Measurements from ENCODE around the gene CDK6. TPM values are rescaled to one million over a fixed set of nuclear protein-coding genes. Genes with fewer than 3 reads are reported as not detected.

CDK6 gene
- total and polyA plus RNA-seq, 9 of the 15 experiments (the other 6 are each of a cell fraction or from before 2014, with no cell fraction given), result 7.6 to 109 (median 44.4) TPM

DNA sequence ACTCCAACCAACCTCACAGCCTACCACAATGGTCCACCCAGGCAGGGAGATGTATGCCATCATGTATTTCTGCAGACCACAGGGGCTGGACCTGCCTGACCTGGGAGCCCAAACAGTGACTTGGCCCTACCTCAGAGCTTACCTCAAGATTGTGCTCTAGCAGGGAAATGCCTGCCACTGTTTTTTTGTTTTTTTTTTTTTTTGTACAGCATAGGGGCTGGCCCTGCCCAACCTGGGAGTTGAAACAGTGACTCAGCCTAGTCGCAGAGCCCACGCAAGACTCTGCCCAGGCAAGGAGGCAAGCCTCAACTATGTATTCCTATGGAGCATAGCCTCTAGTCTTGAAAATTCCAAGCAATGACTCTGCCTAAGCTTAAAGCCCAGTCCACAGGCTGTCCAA is 39.3 kb upstream of the CDK6 start:
- DNase-seq (ENCODE audit: extremely low read depth in 1 of 4, low spot score in 3 of 4) (no peak), FAIRE-seq (no peak), ATAC-seq (no peak; the same call in 2 of the 3 replicates)
- no peak overlapping the region for H3K27ac ChIP-seq (ENCODE audit: extremely low read depth, low read depth, low read length)
- H3K9me3 ChIP-seq (replicated peaks; ENCODE audit: control insufficient read depth, insufficient read depth, low read depth, low read length), result no peaks in the 10 kb centered on the region
- H3K9me1 ChIP-seq (ENCODE audit: control insufficient read depth, insufficient read depth, low read length), result no peaks in the 10 kb centered on the region
- 14% methylated on average over 2 of the region's 2 CpGs for WGBS (ENCODE audit: insufficient coverage, low coverage, missing lambda C conversion rate)
- TF ChIP-seq RB1 (IDR thresholded peaks at IDR 0.05; ENCODE audit: low read depth), result no peak
- TF ChIP-seq ZNF384 (IDR thresholded peaks at IDR 0.05; ENCODE audit: low read depth, low read length), result peak; percentile 19; the same call in 1 of the 2 replicates
- H4K20me1 ChIP-seq (replicated peaks; ENCODE audit: control insufficient read depth, insufficient read depth, low read length), result no peaks in the 10 kb centered on the region
- intact Hi-C loops (cut with micrococcal nuclease), result no loop called here
- no peak overlapping the region for H3K4me2 ChIP-seq (ENCODE audit: insufficient read depth, low read length)
- H3K79me2 ChIP-seq (ENCODE audit: control insufficient read depth, insufficient read depth, low read length), result no peaks in the 10 kb centered on the region
- H2AFZ ChIP-seq (ENCODE audit: low read depth, low read length), result no peak overlapping the region; the same call in 1 of the 2 replicates
- in situ Hi-C loops (cut with MboI), result no loop called here
- no peaks in the 10 kb centered on the region for H3K27me3 ChIP-seq (ENCODE audit: control insufficient read depth in 2 of 2, insufficient read depth in 2 of 2, low read length in 2 of 2)
- H3K4me3 ChIP-seq, result no peak overlapping the region
- no peak overlapping the region for H3K9ac ChIP-seq (ENCODE audit: insufficient read depth in 1 of 2, low read depth in 2 of 2, low read length in 2 of 2)
- H3K4me1 ChIP-seq (replicated peaks in 1 of 2; ENCODE audit: control insufficient read depth in 2 of 2, insufficient read depth in 2 of 2, low read length in 2 of 2), result peaks cover 0 to 6% of the 10 kb centered on the region in 2 experiments; a peak in 1 of 5 replicates
- ChIA-PET CTCF (ENCODE audit: low intra/inter-chr PET ratio) (no interaction called here), POLR2A (interaction anchor here (0.7 kb wide), 1 partner anchor 66 kb away, joined by 7 read pairs; no protein-coding TSS in a partner anchor)
- H3K36me3 ChIP-seq (ENCODE audit: control insufficient read depth, insufficient read depth, low read length), result no peaks in the 10 kb centered on the region
- no TSS peak for BruUV-seq (replicated peaks)

DNA sequence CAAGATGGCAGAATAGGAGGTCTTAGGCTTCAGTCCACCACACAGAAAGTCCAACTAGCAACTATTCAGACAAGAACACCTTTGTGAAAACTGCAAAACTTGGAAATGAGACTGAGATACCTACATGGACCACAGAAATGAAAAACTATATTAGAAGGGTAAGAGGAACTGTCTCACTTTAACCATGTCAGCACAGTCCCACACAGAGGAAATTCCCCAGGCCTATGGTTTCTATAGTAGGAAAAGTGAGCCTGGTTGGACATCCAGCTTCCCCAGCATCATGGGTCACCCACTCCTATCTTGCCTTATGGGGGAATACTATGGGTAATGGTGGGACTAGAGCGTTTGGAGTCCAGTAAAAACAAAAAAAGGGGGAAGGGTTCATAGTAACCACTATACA is 38.8 kb upstream of the CDK6 start:
- Histone ChIP-seq H3K27me3 (ENCODE audit: control insufficient read depth in 2 of 2, insufficient read depth in 2 of 2, low read length in 2 of 2) (no peaks in the 10 kb centered on the region), H3K4me2 (ENCODE audit: insufficient read depth, low read length) (no peak overlapping the region), H4K20me1 (replicated peaks; ENCODE audit: control insufficient read depth, insufficient read depth, low read length) (no peaks in the 10 kb centered on the region), H3K36me3 (ENCODE audit: control insufficient read depth, insufficient read depth, low read length) (no peaks in the 10 kb centered on the region), H3K27ac (ENCODE audit: extremely low read depth, low read depth, low read length) (no peak overlapping the region), H3K4me1 (replicated peaks in 1 of 2; ENCODE audit: control insufficient read depth in 2 of 2, insufficient read depth in 2 of 2, low read length in 2 of 2) (peaks cover 0 to 6% of the 10 kb centered on the region in 2 experiments; a peak in 1 of 5 replicates), H3K9ac (ENCODE audit: insufficient read depth in 1 of 2, low read depth in 2 of 2, low read length in 2 of 2) (no peak overlapping the region), H3K79me2 (ENCODE audit: control insufficient read depth, insufficient read depth, low read length) (no peaks in the 10 kb centered on the region), H3K4me3 (no peak overlapping the region), H3K9me1 (ENCODE audit: control insufficient read depth, insufficient read depth, low read length) (no peaks in the 10 kb centered on the region), H2AFZ (ENCODE audit: low read depth, low read length) (no peak overlapping the region; the same call in 1 of the 2 replicates), H3K9me3 (replicated peaks; ENCODE audit: control insufficient read depth, insufficient read depth, low read depth, low read length) (no peaks in the 10 kb centered on the region)
- POLR2A ChIA-PET, result interaction anchor here (0.6 to 0.7 kb wide), 2 partner anchors 12 to 66 kb away, joined by 4 to 7 read pairs; no protein-coding TSS in a partner anchor
- 7% methylated on average over 1 of the region's 1 CpG for WGBS (ENCODE audit: insufficient coverage, low coverage, missing lambda C conversion rate)
- no TSS peak for BruUV-seq (replicated peaks)
- in situ Hi-C loops (cut with MboI) (no loop called here), intact Hi-C loops (cut with micrococcal nuclease) (no loop called here)
- ATAC-seq, result no peak
- CTCF ChIA-PET (ENCODE audit: low intra/inter-chr PET ratio), result no interaction called here
- no peak for FAIRE-seq
- DNase-seq (ENCODE audit: extremely low read depth in 1 of 4, low spot score in 3 of 4), result no peak
- TF ChIP-seq HMG20B (CRISPR knock-in tag; IDR thresholded peaks at IDR 0.05), result no peak
- TF ChIP-seq HDAC8 (tag; IDR thresholded peaks at IDR 0.05), result no peak
- no peak for TF ChIP-seq SPI1 (IDR thresholded peaks at IDR 0.05; ENCODE audit: borderline replicate concordance, low read depth, low read length)
- TF ChIP-seq, protein P1, sequence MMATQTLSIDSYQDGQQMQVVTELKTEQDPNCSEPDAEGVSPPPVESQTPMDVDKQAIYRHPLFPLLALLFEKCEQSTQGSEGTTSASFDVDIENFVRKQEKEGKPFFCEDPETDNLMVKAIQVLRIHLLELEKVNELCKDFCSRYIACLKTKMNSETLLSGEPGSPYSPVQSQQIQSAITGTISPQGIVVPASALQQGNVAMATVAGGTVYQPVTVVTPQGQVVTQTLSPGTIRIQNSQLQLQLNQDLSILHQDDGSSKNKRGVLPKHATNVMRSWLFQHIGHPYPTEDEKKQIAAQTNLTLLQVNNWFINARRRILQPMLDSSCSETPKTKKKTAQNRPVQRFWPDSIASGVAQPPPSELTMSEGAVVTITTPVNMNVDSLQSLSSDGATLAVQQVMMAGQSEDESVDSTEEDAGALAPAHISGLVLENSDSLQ (IDR thresholded peaks at IDR 0.05), result no peak
- no peak for TF ChIP-seq RREB1 (CRISPR knock-in tag; IDR thresholded peaks at IDR 0.05)
- no peak for TF ChIP-seq KHSRP (IDR thresholded peaks at IDR 0.05)
- no peak for TF ChIP-seq ZNF134 (CRISPR knock-in tag; conservative IDR thresholded peaks at IDR 0.05)
- no peak for TF ChIP-seq RBM34 (IDR thresholded peaks at IDR 0.05; ENCODE audit: borderline replicate concordance, insufficient read depth, low read length)
- no peak for TF ChIP-seq ZFP1 (CRISPR knock-in tag; IDR thresholded peaks at IDR 0.05)

Measured in K562 (cell line).